K562 (cell line): ENCODE data around the gene THRSP. TPM values are rescaled to one million over a fixed set of nuclear protein-coding genes. Genes with fewer than 3 reads are reported as not detected.
A peak's percentile ranks its signal among the peaks of the same experiment; 100 is the strongest.

ENCODE experiments used
- ATAC-seq: fragments of 200-7000 bp; cut with Tn5 transposase; 3 replicates; pipeline ENCODE4 v1.9.1; 2020; ENCODE audit warnings: moderate library complexity
- BruUV-seq: library from RNA; stranded (reverse); fragments of 400-500 nt; replicated peaks from 2 replicates; lab custom pipeline; 2021; lab: Mats Ljungman, UMichigan
- CTCF ChIA-PET: fragments of 300-600 bp; formaldehyde crosslinking; extraction: SDS; loops from one replicate; lab custom pipeline; 2021; ENCODE audit warnings: low intra/inter-chr PET ratio; lab: Yijun Ruan, JAX
- POLR2A ChIA-PET: fragments of 300-600, 350-650 bp; sonication (Branson Sonifier 250); formaldehyde crosslinking; extraction: SDS; loops from one replicate; lab custom pipeline; 2021; ENCODE audit warnings: antibody characterized with exemption, inconsistent platforms; lab: Yijun Ruan, JAX
- DNase-seq, 4 experiments: peaks; one replicate each; pipeline versions ENCODE4 v3.0.0 to v3.0.0-alpha.2; 2011 to 2018; ENCODE audit warnings: low spot score in 3 of 4, mixed read lengths in 3 of 4; ENCODE audit errors: extremely low read depth in 1 of 4
- FAIRE-seq: peaks from 2 replicates; lab custom pipeline; 2011; peaks lifted over from hg19 to GRCh38; lab: Jason Lieb, UNC
- H2AFZ ChIP-seq: 2 replicates; pipeline ENCODE4 v1.6.0; 2011; ENCODE audit warnings: low read depth, low read length, control low read depth, inconsistent platforms
- H3K27ac ChIP-seq: fragments of 200-600 bp; 3 replicates; pipeline ENCODE4 v1.8.0; 2011; ENCODE audit warnings: low read depth, mild to moderate bottlenecking, control low read depth, inconsistent platforms, low read length, moderate library complexity, mixed read lengths; ENCODE audit errors: extremely low read depth
- H3K27me3 ChIP-seq, 2 experiments: fragments of 300-600 bp in 1 of 2; 2 replicates in 1 of 2; 3 replicates in 1 of 2; pipeline versions ENCODE4 v1.6.0 to v1.8.0; 2011; ENCODE audit warnings: inconsistent platforms in 2 of 2, low read length in 2 of 2, mild to moderate bottlenecking in 1 of 2, mixed read lengths in 1 of 2, moderate library complexity in 1 of 2; ENCODE audit not compliant: control insufficient read depth in 2 of 2, insufficient read depth in 2 of 2
- H3K36me3 ChIP-seq: fragments of 300-600 bp; 3 replicates; pipeline ENCODE4 v1.8.0; 2011; ENCODE audit warnings: mild to moderate bottlenecking, low read length, inconsistent platforms; ENCODE audit not compliant: control insufficient read depth, insufficient read depth
- H3K4me1 ChIP-seq, 2 experiments: fragments of 200-600 bp in 1 of 2; replicated peaks in 1 of 2; 2 replicates in 1 of 2; 3 replicates in 1 of 2; pipeline versions ENCODE4 v1.5.1 to v1.8.0; 2011; ENCODE audit warnings: inconsistent platforms in 2 of 2, low read length in 2 of 2, mild to moderate bottlenecking in 1 of 2, mixed read lengths in 1 of 2, moderate library complexity in 1 of 2; ENCODE audit not compliant: control insufficient read depth in 2 of 2, insufficient read depth in 2 of 2
- H3K4me2 ChIP-seq: 2 replicates; pipeline ENCODE4 v1.6.1; 2011; ENCODE audit warnings: low read length, control low read depth, inconsistent platforms, mixed read lengths; ENCODE audit not compliant: insufficient read depth
- H3K4me3 ChIP-seq: fragments of 200-600 bp; sonication (generic), shearing (Covaris generic); 2 replicates; pipeline ENCODE4 v1.5.1; 2016; ENCODE audit warnings: control low read depth, inconsistent platforms
- H3K79me2 ChIP-seq: fragments of 200-600 bp; 3 replicates; pipeline ENCODE4 v1.8.0; 2011; ENCODE audit warnings: low read length, inconsistent platforms; ENCODE audit not compliant: control insufficient read depth, insufficient read depth
- H3K9ac ChIP-seq, 2 experiments: 2 replicates each; pipeline versions ENCODE4 v1.6.0 to v1.6.1; 2011; ENCODE audit warnings: low read depth in 2 of 2, low read length in 2 of 2, control low read depth in 1 of 2, inconsistent platforms in 1 of 2, mild to moderate bottlenecking in 1 of 2, mixed read lengths in 1 of 2; ENCODE audit not compliant: insufficient read depth in 1 of 2
- H3K9me1 ChIP-seq: one replicate; pipeline ENCODE4 v1.6.0; 2011; ENCODE audit warnings: inconsistent platforms, mild to moderate bottlenecking, low read length, moderate library complexity; ENCODE audit not compliant: control insufficient read depth, insufficient read depth
- H3K9me3 ChIP-seq: replicated peaks from 2 replicates; pipeline ENCODE4 v1.5.1; 2011; ENCODE audit warnings: low read depth, low read length, inconsistent platforms; ENCODE audit not compliant: control insufficient read depth, insufficient read depth
- H4K20me1 ChIP-seq: replicated peaks from 2 replicates; pipeline ENCODE4 v1.6.1; 2011; ENCODE audit warnings: low read length, inconsistent platforms, mixed read lengths; ENCODE audit not compliant: control insufficient read depth, insufficient read depth
- ATF3 ChIP-seq, 2 experiments: fragments of 450-650 bp in 1 of 2; sonication (generic) in 1 of 2; formaldehyde crosslinking in 1 of 2; IDR thresholded peaks in 1 of 2; conservative IDR thresholded peaks in 1 of 2; 2 replicates each; pipeline versions ENCODE4 v1.6.1 to v1.8.1; 2016 to 2023; ENCODE audit warnings: mild to moderate bottlenecking in 2 of 2, moderate library complexity in 2 of 2, inconsistent platforms in 1 of 2, missing genetic modification reagents in 1 of 2
- ATF7 ChIP-seq: fragments of 450-650 bp; IDR thresholded peaks from 2 replicates; pipeline ENCODE4 v1.7.1; 2014; ENCODE audit warnings: mild to moderate bottlenecking, moderate library complexity
- CTCF ChIP-seq, 3 experiments: IDR thresholded peaks in 2 of 3; conservative IDR thresholded peaks in 1 of 3; 2 replicates each; pipeline ENCODE4 v1.5.1; 2011 to 2012; ENCODE audit warnings: low read length in 3 of 3, mild to moderate bottlenecking in 3 of 3, control low read depth in 2 of 3, improper control_type of control experiment in 1 of 3, inconsistent platforms in 1 of 3, low read depth in 1 of 3, mixed read lengths in 1 of 3, moderate library complexity in 1 of 3; ENCODE audit not compliant: insufficient read depth in 2 of 3
- FOXJ2 ChIP-seq: fragments of 200-800 bp; sonication (Bioruptor generic); IDR thresholded peaks from 2 replicates; pipeline ENCODE4 v1.6.1; 2016; ENCODE audit warnings: missing genetic modification characterization, missing compliant biosample characterization
- FOXO4 ChIP-seq: fragments of 450-650 bp; formaldehyde crosslinking; IDR thresholded peaks from 2 replicates; pipeline ENCODE4 v1.4.0; 2020; ENCODE audit warnings: mild to moderate bottlenecking, moderate library complexity
- GABPA ChIP-seq: fragments of 200-800 bp; sonication (Bioruptor generic); conservative IDR thresholded peaks from 2 replicates; pipeline ENCODE4 v1.6.1; 2016; ENCODE audit warnings: low read depth, missing genetic modification characterization, missing compliant biosample characterization
- KHSRP ChIP-seq: fragments of 450-650 bp; IDR thresholded peaks from 2 replicates; pipeline ENCODE4 v1.6.1; 2017
- MBD2 ChIP-seq: sonication (generic); IDR thresholded peaks from 2 replicates; pipeline ENCODE4 v1.6.1; 2016; ENCODE audit warnings: low read depth, borderline replicate concordance
- SUPT5H ChIP-seq: fragments of 450-650 bp; IDR thresholded peaks from 2 replicates; pipeline ENCODE4 v1.6.1; 2016
- ZNF707 ChIP-seq: fragments of 250-450 bp; sonication (Bioruptor Pico); conservative IDR thresholded peaks from 2 replicates; pipeline ENCODE4 v1.8.0; 2022; ENCODE audit warnings: inconsistent platforms, mild to moderate bottlenecking, moderate library complexity
- WGBS: fragments of 100-300 bp; shearing (Covaris generic); methylation state at CpG from one replicate; pipeline ENCODE4 v1.1.6; 2016; ENCODE audit warnings: low coverage, mixed read lengths; ENCODE audit not compliant: insufficient coverage; ENCODE audit errors: missing lambda C conversion rate; 5-methylcytosine and 5-hydroxymethylcytosine counted together
- in situ Hi-C: fragments of 300-500 bp; cut with MboI; formaldehyde crosslinking; loops from 4 replicates; pipeline ENCODE4 v1.15.0; 2018; ENCODE audit warnings: inconsistent platforms, mixed read lengths
- intact Hi-C: fragments of 100-400 bp; cut with micrococcal nuclease; formaldehyde crosslinking; loops from 2 replicates; pipeline ENCODE4 v1.14.2; 2022
- polyA plus RNA-seq, 8 experiments: library from polyadenylated mRNA; depleted of rRNA in 4 of 8; stranded (reverse) in 5 of 8; unstranded in 3 of 8; fragments of >200 nt; fragmentation: Nextera tagmentation in 2 of 8; fragmentation: Illumina TruSeq in 1 of 8; extraction: Ambion mirVana in 2 of 8; extraction: Trizol in 1 of 8; gene quantifications; 2 replicates each; pipeline versions ENCODE4 v1.2.1 to v1.2.3, GENCODE V29; 2011 to 2014; ENCODE audit warnings: inconsistent platforms in 1 of 8, missing spikeins in 1 of 8
- total RNA-seq, 7 experiments: library from RNA; depleted of rRNA in 6 of 7; stranded (reverse); fragments of >200 nt in 6 of 7; fragmentation: Illumina TruSeq in 2 of 7; extraction: Trizol in 2 of 7; gene quantifications; 2 replicates each; pipeline versions ENCODE4 v1.2.1 to v1.2.3, GENCODE V29; 2011 to 2021; ENCODE audit warnings: low replicate concordance in 1 of 7

The THRSP gene
- total and polyA plus RNA-seq, 9 of the 15 experiments (the other 6 are each of a cell fraction or from before 2014, with no cell fraction given), result 0.23 to 0.56 (median 0.31) TPM; not detected in 2

GRCh38 chr11:78033040-78033439, 30.6 kb upstream of the THRSP start:
- Histone ChIP-seq H3K9me1 (no peaks in the 10 kb centered on the region), H3K27ac (no peak overlapping the region), H3K4me1 (peaks cover 6 to 23% of the 10 kb centered on the region in 2 experiments), H3K79me2 (no peaks in the 10 kb centered on the region), H4K20me1 (no peaks in the 10 kb centered on the region), H2AFZ (no peak overlapping the region), H3K4me3 (no peak overlapping the region), H3K9ac (no peak overlapping the region), H3K27me3 (no peaks in the 10 kb centered on the region), H3K9me3 (no peaks in the 10 kb centered on the region), H3K4me2 (no peak overlapping the region), H3K36me3 (no peaks in the 10 kb centered on the region)
- DNase-seq (no peak), FAIRE-seq (no peak), ATAC-seq (no peak)
- 28% methylated on average over 4 of the region's 4 CpGs for WGBS
- intact Hi-C loops, result no loop called here
- in situ Hi-C loops, result no loop called here
- POLR2A ChIA-PET, result no interaction called here
- no TSS peak for BruUV-seq
- CTCF ChIA-PET, result no interaction called here
- no peak for TF ChIP-seq ATF7
- TF ChIP-seq ATF3 (IDR thresholded peaks at IDR 0.05), result peak; percentile 37
- no peak for TF ChIP-seq ATF3 (CRISPR knock-in tag; conservative IDR thresholded peaks at IDR 0.05)

GRCh38 chr11:78034623-78035022, 29.0 kb upstream of the THRSP start:
- POLR2A ChIA-PET, result no interaction called here
- intact Hi-C loops, result no loop called here
- FAIRE-seq, result peak; percentile 76
- TF ChIP-seq KHSRP (no peak), FOXO4 (CRISPR knock-in tag) (no peak), SUPT5H (no peak), ZNF707 (CRISPR knock-in tag) (no peak), GABPA (tag) (no peak), CTCF (IDR thresholded peaks at IDR 0.05 in 2 of 3, conservative IDR thresholded peaks at IDR 0.05 in 1 of 3; ENCODE audit: insufficient read depth in 2 of 3, low read depth in 1 of 3, low read length in 3 of 3) (peak; percentile 24 to 60 (median 49); a peak in 5 of 6 replicates), FOXJ2 (tag) (no peak), MBD2 (no peak)

More at GRCh38 chr11:78034623-78035022, 29.0 kb upstream of the THRSP start:
- H3K27me3 ChIP-seq, result no peaks in the 10 kb centered on the region
- peaks cover 13 to 29% of the 10 kb centered on the region in 2 experiments for H3K4me1 ChIP-seq
- peak; percentile 49 to 54 (median 52) for DNase-seq
- in situ Hi-C loops, result no loop called here
- ATAC-seq, result peak; percentile 77
- CTCF ChIA-PET, result interaction anchor here (1.1 kb wide), 1 partner anchor 257 kb away, joined by 4 read pairs; no protein-coding TSS in a partner anchor
- H3K4me2 ChIP-seq, result peak overlapping the region; percentile 39; the same call in 1 of the 2 replicates
- no peaks in the 10 kb centered on the region for H4K20me1 ChIP-seq
- no peak overlapping the region for H3K4me3 ChIP-seq
- 8% methylated on average over 10 of the region's 10 CpGs for WGBS
- no peaks in the 10 kb centered on the region for H3K9me3 ChIP-seq
- peak overlapping the region in 1 of 2 experiments; percentile 76; a peak in 2 of 4 replicates for H3K9ac ChIP-seq
- no peaks in the 10 kb centered on the region for H3K79me2 ChIP-seq
- H3K36me3 ChIP-seq, result no peaks in the 10 kb centered on the region
- H3K27ac ChIP-seq, result peak overlapping the region; percentile 52; the same call in 2 of the 3 replicates
- no peaks in the 10 kb centered on the region for H3K9me1 ChIP-seq
- peak overlapping the region; percentile 97 for H2AFZ ChIP-seq
- BruUV-seq, result no TSS peak
